GM20000 (cell line): ENCODE results near the gene PDE11A.

Experiments
- DNase-seq: peaks from one replicate; pipeline ENCODE4 v3.0.0; 2012; ENCODE audit warnings: low spot score
- TF ChIP-seq, protein P1 (sequence below): IDR thresholded peaks from 2 replicates; pipeline ENCODE4 v1.5.1; 2012; ENCODE audit warnings: mild to moderate bottlenecking, control low read depth; ENCODE audit errors: extremely low read depth, missing control alignments

Gene PDE11A

DNA sequence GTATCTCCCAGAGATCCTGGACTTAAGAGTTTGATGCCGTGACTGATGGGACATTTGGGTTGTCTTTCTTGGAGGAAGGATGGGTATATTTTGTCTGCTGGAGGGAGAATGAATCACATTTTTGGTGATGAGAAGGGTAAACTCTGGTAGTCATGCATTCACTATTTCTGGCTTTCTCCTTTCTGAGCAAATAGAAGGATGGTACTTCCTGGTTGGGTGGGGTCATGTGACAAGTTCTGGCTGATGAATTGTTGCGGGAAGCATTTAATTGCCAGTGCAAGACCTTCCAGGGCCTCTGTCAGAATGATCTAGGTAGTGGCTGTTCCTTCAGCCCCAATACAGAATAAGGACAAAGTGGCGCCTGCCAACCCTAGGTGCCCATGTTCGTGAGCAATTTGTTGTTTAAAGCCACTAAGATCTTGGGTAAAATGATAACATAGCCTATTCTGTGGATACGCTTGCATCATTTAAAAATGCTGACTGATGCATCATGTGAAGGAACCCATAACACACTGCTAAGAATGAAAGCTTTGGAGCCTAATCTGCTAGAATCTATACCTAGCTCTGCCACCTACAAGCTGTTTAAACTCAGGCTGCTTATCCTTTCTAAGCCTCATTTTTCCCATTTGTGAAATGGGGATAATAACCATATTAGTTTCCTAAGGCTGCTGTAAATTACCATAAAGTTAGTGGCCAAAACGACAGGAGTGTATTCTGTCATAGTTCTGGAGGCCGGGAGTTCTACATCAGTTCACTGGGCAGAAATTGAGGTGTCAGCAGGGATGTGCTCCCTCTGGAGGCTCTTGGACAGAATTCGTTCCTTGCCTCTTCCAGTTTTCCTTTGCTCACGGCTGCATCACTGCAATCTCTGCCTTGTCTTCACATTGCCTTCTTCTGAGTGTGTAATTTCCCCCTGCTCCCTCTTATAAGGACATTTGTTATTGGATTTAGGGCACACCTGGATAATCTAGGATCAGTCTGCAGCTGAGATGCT lies 398.7 kb downstream of the PDE11A start:
- TF ChIP-seq, protein P1, sequence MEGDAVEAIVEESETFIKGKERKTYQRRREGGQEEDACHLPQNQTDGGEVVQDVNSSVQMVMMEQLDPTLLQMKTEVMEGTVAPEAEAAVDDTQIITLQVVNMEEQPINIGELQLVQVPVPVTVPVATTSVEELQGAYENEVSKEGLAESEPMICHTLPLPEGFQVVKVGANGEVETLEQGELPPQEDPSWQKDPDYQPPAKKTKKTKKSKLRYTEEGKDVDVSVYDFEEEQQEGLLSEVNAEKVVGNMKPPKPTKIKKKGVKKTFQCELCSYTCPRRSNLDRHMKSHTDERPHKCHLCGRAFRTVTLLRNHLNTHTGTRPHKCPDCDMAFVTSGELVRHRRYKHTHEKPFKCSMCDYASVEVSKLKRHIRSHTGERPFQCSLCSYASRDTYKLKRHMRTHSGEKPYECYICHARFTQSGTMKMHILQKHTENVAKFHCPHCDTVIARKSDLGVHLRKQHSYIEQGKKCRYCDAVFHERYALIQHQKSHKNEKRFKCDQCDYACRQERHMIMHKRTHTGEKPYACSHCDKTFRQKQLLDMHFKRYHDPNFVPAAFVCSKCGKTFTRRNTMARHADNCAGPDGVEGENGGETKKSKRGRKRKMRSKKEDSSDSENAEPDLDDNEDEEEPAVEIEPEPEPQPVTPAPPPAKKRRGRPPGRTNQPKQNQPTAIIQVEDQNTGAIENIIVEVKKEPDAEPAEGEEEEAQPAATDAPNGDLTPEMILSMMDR = no peak
- no peak for DNase-seq

DNA sequence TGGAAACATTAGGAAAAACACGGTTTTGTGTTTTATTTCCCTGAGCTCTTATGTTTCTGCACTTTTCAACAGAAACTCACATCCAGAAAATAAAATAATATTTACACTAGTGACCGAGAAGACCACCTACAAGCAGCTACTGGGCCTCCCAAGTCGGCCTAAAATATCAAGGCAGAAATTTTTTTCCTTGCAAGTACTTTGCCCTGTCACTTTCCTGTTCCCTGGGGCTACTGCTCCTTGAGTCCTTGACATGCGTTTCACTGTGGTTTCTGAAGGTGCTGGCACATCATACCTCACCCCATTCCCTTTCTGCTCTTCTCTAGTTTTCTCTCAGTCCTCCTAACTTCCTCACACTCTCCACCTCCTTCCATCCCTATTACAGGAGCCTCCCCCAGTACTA lies 400.9 kb downstream of the PDE11A start:
- TF ChIP-seq, protein P1 = no peak
- no peak for DNase-seq

DNA sequence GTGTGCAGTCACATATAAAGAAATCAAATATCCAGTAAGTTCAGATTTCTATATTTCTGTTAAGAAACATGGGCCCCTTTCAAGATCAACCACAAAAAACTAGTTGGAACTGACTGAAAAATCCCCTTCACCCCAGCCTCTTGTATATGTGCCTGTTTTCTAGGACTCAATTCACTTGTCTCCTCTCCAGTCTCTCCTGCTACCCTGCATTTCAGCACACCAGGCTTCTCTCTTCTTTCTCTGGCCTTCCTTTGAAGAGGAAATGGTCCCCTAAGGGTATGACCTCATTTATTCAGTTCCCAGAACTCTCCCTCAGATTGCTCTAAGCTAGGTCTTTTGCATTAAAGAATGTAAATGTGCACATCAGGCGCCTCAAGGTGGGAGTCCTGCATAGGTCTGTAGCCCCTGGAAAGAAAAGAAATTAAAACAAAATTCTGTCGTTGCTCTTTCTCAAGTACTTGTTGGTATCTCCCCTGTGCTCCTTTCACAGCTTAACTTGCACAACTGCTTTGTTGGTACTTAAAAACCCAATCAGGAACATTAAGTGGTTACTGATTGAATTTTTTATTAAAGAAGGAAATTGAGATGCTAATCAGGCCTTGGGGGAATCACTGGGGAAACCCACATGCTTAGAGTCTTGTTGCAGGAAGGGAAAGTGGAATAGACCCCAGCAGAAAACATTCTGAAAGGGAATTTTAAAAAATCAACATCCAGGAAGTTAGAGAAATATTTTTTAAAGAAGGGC lies 401.6 kb downstream of the PDE11A start:
- TF ChIP-seq, protein P1 = no peak
- peak; percentile 20 for DNase-seq

DNA sequence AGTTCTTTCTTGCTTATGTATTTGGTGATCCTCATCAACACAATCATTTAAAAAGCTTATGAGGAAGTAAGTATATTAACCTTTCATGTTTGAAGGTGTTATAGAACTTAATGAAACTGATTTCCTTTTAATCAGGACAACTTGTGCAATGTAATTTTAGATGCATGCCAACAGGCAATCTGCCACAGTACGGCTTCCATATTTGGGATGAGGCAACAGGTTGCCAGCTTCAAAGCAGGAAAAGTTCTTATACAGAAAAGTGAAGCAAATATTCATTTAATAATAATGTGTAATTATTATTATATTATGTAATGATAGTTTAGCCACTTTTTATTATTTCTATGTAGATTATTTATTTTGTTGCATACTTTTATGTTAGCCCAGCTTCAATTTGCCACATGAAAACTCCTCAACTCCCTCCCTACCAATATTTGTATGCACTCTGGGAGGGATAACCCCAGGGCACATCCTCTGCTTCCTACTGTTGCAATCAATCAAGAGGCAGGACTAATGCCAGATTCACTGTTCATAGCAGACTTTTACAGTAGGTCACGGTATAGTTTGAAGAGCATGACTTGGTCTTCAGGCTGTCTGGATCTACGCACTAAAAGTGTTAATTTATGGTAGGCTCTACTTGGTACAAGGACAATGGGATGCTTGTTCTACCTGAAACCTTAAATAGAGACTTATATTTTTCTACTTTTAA lies 402.8 kb downstream of the PDE11A start:
- DNase-seq = no peak
- TF ChIP-seq, protein P1 = no peak

DNA sequence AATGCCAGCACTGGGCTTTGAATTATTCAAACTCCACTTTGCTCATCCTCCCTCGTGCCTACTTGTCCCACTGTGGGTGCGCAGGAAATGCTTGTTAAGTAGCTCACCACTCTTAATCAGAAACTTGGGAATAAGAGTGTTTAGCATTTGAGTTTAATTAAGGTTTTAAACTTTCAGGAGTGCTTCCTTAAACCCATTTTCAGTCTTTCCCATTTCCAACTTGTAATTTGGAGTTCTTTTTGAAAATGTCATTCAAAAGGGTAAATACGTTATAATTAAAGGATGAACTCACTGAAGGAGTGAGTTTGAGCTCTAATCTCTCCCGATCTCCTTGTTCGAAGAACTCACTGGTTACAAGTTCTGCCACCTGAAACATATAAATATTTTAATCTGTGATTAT lies 403.4 kb downstream of the PDE11A start:
- TF ChIP-seq, protein P1 = no peak

DNA sequence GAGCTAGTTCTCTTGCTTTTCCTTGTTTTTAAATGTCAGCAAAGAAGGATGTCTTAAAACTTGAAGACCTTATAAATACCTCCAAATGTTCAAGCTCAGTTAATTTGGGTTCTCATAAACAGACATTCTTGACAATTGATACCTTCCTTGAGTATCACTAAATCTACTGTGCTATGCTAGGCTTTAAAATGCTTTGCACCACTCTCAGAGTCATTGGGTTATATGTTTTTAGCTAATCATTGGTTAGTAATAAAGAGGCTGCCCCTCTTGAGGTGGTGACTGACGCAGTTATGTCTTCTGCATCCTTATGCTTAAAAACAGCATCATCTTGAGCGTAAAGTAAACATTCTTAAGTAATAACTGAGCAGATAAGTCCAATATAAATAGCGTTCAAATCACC lies 404.0 kb downstream of the PDE11A start:
- TF ChIP-seq, protein P1 = no peak
- no peak for DNase-seq

More for the DNA sequence above, 403.4 kb downstream of the PDE11A start:
- no peak for DNase-seq
